SK-N-SH (cell line): ENCODE measurements around the gene RET.

Experiments used
- REST ChIP-seq: IDR thresholded peaks from 2 replicates; pipeline ENCODE4 v1.6.1; 2012; ENCODE audit warnings: mild to moderate bottlenecking, low read depth, low read length, moderate library complexity
- USF2 ChIP-seq: fragments of 150-350 bp; IDR thresholded peaks from 2 replicates; pipeline ENCODE4 v1.6.1; 2017; ENCODE audit warnings: antibody characterized with exemption, low read length, low read depth, borderline replicate concordance

GRCh38 chr10:43128331-43128730 lies 51.5 kb downstream of the RET start:
- TF ChIP-seq REST (no peak), USF2 (no peak)
